ENCODE data around the gene MDC1. TPM values are rescaled to one million over a fixed set of nuclear protein-coding genes. Genes with fewer than 3 reads are reported as not detected.

The MDC1 gene
- total and polyA plus RNA-seq, 2 of the 13 experiments (the other 11 are each of a cell fraction or from before 2014, with no cell fraction given): 8.4 to 14.0 TPM

- peak; percentile 30 for TF ChIP-seq RBM39 (IDR thresholded peaks at IDR 0.05; ENCODE audit: low read depth, low read length, poor library complexity, severe bottlenecking)
- no peak for TF ChIP-seq ZNF720 (CRISPR knock-in tag; IDR thresholded peaks at IDR 0.05)
- TF ChIP-seq NR3C1 (CRISPR knock-in tag; IDR thresholded peaks at IDR 0.05): no peak
- TF ChIP-seq ZNF317 (CRISPR knock-in tag; IDR thresholded peaks at IDR 0.05): peak; percentile 63; the same call in 1 of the 2 replicates
- TF ChIP-seq FOXK2 (IDR thresholded peaks at IDR 0.05): no peak
- no peak for TF ChIP-seq ZKSCAN1 (IDR thresholded peaks at IDR 0.05; ENCODE audit: low read length)
- peak; percentile 82 for TF ChIP-seq KDM5B (CRISPR knock-in tag; IDR thresholded peaks at IDR 0.05; ENCODE audit: borderline replicate concordance)
- TF ChIP-seq REPIN1 (CRISPR knock-in tag; IDR thresholded peaks at IDR 0.05; ENCODE audit: borderline replicate concordance, low read depth): peak; percentile 73
- no peak for TF ChIP-seq ZNF703 (CRISPR knock-in tag; IDR thresholded peaks at IDR 0.05; ENCODE audit: borderline replicate concordance)
- peak; percentile 66 for TF ChIP-seq KAT8 (CRISPR knock-in tag; IDR thresholded peaks at IDR 0.05)
- no peak for TF ChIP-seq ZNF572 (CRISPR knock-in tag; IDR thresholded peaks at IDR 0.05)
- TF ChIP-seq, protein P1, sequence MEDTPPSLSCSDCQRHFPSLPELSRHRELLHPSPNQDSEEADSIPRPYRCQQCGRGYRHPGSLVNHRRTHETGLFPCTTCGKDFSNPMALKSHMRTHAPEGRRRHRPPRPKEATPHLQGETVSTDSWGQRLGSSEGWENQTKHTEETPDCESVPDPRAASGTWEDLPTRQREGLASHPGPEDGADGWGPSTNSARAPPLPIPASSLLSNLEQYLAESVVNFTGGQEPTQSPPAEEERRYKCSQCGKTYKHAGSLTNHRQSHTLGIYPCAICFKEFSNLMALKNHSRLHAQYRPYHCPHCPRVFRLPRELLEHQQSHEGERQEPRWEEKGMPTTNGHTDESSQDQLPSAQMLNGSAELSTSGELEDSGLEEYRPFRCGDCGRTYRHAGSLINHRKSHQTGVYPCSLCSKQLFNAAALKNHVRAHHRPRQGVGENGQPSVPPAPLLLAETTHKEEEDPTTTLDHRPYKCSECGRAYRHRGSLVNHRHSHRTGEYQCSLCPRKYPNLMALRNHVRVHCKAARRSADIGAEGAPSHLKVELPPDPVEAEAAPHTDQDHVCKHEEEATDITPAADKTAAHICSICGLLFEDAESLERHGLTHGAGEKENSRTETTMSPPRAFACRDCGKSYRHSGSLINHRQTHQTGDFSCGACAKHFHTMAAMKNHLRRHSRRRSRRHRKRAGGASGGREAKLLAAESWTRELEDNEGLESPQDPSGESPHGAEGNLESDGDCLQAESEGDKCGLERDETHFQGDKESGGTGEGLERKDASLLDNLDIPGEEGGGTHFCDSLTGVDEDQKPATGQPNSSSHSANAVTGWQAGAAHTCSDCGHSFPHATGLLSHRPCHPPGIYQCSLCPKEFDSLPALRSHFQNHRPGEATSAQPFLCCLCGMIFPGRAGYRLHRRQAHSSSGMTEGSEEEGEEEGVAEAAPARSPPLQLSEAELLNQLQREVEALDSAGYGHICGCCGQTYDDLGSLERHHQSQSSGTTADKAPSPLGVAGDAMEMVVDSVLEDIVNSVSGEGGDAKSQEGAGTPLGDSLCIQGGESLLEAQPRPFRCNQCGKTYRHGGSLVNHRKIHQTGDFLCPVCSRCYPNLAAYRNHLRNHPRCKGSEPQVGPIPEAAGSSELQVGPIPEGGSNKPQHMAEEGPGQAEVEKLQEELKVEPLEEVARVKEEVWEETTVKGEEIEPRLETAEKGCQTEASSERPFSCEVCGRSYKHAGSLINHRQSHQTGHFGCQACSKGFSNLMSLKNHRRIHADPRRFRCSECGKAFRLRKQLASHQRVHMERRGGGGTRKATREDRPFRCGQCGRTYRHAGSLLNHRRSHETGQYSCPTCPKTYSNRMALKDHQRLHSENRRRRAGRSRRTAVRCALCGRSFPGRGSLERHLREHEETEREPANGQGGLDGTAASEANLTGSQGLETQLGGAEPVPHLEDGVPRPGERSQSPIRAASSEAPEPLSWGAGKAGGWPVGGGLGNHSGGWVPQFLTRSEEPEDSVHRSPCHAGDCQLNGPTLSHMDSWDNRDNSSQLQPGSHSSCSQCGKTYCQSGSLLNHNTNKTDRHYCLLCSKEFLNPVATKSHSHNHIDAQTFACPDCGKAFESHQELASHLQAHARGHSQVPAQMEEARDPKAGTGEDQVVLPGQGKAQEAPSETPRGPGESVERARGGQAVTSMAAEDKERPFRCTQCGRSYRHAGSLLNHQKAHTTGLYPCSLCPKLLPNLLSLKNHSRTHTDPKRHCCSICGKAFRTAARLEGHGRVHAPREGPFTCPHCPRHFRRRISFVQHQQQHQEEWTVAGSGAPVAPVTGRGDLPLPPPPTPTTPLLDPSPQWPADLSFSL (CRISPR knock-in tag; IDR thresholded peaks at IDR 0.05): no peak
- no peak; the same call in 1 of the 2 replicates for TF ChIP-seq FOXO1 (CRISPR knock-in tag; IDR thresholded peaks at IDR 0.05)
- TF ChIP-seq, protein P2, sequence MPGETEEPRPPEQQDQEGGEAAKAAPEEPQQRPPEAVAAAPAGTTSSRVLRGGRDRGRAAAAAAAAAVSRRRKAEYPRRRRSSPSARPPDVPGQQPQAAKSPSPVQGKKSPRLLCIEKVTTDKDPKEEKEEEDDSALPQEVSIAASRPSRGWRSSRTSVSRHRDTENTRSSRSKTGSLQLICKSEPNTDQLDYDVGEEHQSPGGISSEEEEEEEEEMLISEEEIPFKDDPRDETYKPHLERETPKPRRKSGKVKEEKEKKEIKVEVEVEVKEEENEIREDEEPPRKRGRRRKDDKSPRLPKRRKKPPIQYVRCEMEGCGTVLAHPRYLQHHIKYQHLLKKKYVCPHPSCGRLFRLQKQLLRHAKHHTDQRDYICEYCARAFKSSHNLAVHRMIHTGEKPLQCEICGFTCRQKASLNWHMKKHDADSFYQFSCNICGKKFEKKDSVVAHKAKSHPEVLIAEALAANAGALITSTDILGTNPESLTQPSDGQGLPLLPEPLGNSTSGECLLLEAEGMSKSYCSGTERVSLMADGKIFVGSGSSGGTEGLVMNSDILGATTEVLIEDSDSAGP (CRISPR knock-in tag; IDR thresholded peaks at IDR 0.05; ENCODE audit: borderline replicate concordance): no peak; the same call in 1 of the 2 replicates
- no peak for TF ChIP-seq POLR2AphosphoS2 (IDR thresholded peaks at IDR 0.05; ENCODE audit: low read depth, low read length)
- TF ChIP-seq, protein P3, sequence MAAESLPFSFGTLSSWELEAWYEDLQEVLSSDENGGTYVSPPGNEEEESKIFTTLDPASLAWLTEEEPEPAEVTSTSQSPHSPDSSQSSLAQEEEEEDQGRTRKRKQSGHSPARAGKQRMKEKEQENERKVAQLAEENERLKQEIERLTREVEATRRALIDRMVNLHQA (CRISPR knock-in tag; IDR thresholded peaks at IDR 0.05): no peak
- TF ChIP-seq ZNF547 (CRISPR knock-in tag; IDR thresholded peaks at IDR 0.05): no peak; the same call in 1 of the 2 replicates
- no peak for TF ChIP-seq NFE2 (CRISPR knock-in tag; IDR thresholded peaks at IDR 0.05)
- TF ChIP-seq ZNF251 (CRISPR knock-in tag; IDR thresholded peaks at IDR 0.05): no peak
- TF ChIP-seq CREBL2 (CRISPR knock-in tag; IDR thresholded peaks at IDR 0.05; ENCODE audit: borderline replicate concordance): no peak
- 0 out of 2 replicates have a peak, but pooled peaks have one; percentile 74 for TF ChIP-seq PRMT3 (CRISPR knock-in tag; IDR thresholded peaks at IDR 0.05; ENCODE audit: borderline replicate concordance, low read depth)
- 0 out of 2 replicates have a peak, but pooled peaks have one; percentile 34 for TF ChIP-seq ZNF367 (CRISPR knock-in tag; IDR thresholded peaks at IDR 0.05; ENCODE audit: borderline replicate concordance)
These were observed 4.3 kb upstream of the MDC1 start (continued) for GRCh38 chr6:30721198-30722024.

All from HepG2 (cell line).